SK-N-SH (cell line): ENCODE data around the gene TREM1. TPM values are rescaled to one million over a fixed set of nuclear protein-coding genes. Genes with fewer than 3 reads are reported as not detected.

Experiments
- CTCF ChIA-PET: fragments of 300-600, 350-600 bp; formaldehyde crosslinking; extraction: SDS; loops from one replicate; lab custom pipeline; 2021; lab: Yijun Ruan, JAX
- POLR2A ChIA-PET: fragments of 350-600 bp; sonication (Branson Sonifier 250); formaldehyde crosslinking; extraction: SDS; loops from one replicate; lab custom pipeline; 2020; ENCODE audit warnings: antibody characterized with exemption, inconsistent platforms; lab: Yijun Ruan, JAX
- DNase-seq: peaks from one replicate; pipeline ENCODE4 v3.0.0; 2012
- H2AFZ ChIP-seq: fragments of 200-600 bp; sonication (generic); 2 replicates; pipeline ENCODE4 v1.8.1; 2016; ENCODE audit warnings: antibody characterized with exemption, mild to moderate bottlenecking, low read depth
- H3F3A ChIP-seq: fragments of 200-600 bp; sonication (generic); replicated peaks from 2 replicates; pipeline ENCODE3; 2016; ENCODE audit warnings: antibody characterized with exemption, mild to moderate bottlenecking; ENCODE audit not compliant: insufficient read depth
- H3K27ac ChIP-seq, 2 experiments: fragments of 200-500 bp in 1 of 2; fragments of 200-600 bp in 1 of 2; sonication (Bioruptor generic) in 1 of 2; sonication (generic), shearing (Covaris generic) in 1 of 2; 2 replicates each; pipeline versions ENCODE4 v1.5.1 to v1.6.1; 2014 to 2016; ENCODE audit warnings: low read depth in 2 of 2, inconsistent platforms in 1 of 2, low read length in 1 of 2, mild to moderate bottlenecking in 1 of 2, mixed read lengths in 1 of 2
- H3K27me3 ChIP-seq: fragments of 200-600 bp; sonication (generic), shearing (Covaris generic); 2 replicates; pipeline ENCODE4 v1.6.1; 2016; ENCODE audit warnings: mixed run types; ENCODE audit not compliant: insufficient read depth
- H3K36me3 ChIP-seq, 2 experiments: fragments of 200-500 bp in 1 of 2; fragments of 200-600 bp in 1 of 2; sonication (Bioruptor generic) in 1 of 2; sonication (generic) in 1 of 2; replicated peaks in 1 of 2; 2 replicates each; pipeline versions ENCODE3 to v1.5.1; 2014 to 2016; ENCODE audit warnings: low read length in 1 of 2, mild to moderate bottlenecking in 1 of 2; ENCODE audit not compliant: insufficient read depth in 2 of 2, control insufficient read depth in 1 of 2
- H3K4me1 ChIP-seq, 2 experiments: fragments of 200-500 bp in 1 of 2; fragments of 200-600 bp in 1 of 2; sonication (Bioruptor generic) in 1 of 2; sonication (generic), shearing (Covaris generic) in 1 of 2; 2 replicates each; pipeline versions ENCODE4 v1.5.1 to v1.6.1; 2014 to 2016; ENCODE audit warnings: low read depth in 1 of 2, low read length in 1 of 2, mixed run types in 1 of 2; ENCODE audit not compliant: insufficient read depth in 2 of 2, control insufficient read depth in 1 of 2
- H3K4me2 ChIP-seq: fragments of 200-600 bp; sonication (generic), shearing (Covaris generic); 2 replicates; pipeline ENCODE4 v1.6.1; 2017; ENCODE audit warnings: mixed run types
- H3K4me3 ChIP-seq, 2 experiments: fragments of 200-500 bp in 1 of 2; fragments of 200-600 bp in 1 of 2; sonication (Bioruptor generic) in 1 of 2; sonication (generic), shearing (Covaris generic) in 1 of 2; 2 replicates each; pipeline versions ENCODE4 v1.5.1 to v1.8.1; 2014 to 2016; ENCODE audit warnings: low read depth in 2 of 2, inconsistent platforms in 1 of 2, low read length in 1 of 2, mild to moderate bottlenecking in 1 of 2, mixed read lengths in 1 of 2, moderate library complexity in 1 of 2
- H3K79me2 ChIP-seq: fragments of 200-600 bp; sonication (generic); 2 replicates; pipeline ENCODE4 v1.8.1; 2017; ENCODE audit warnings: mild to moderate bottlenecking; ENCODE audit not compliant: insufficient read depth
- H3K9ac ChIP-seq: fragments of 200-600 bp; sonication (generic); 2 replicates; pipeline ENCODE4 v1.6.1; 2017; ENCODE audit warnings: mixed run types
- H3K9me2 ChIP-seq: fragments of 200-600 bp; sonication (generic); 2 replicates; pipeline ENCODE4 v1.6.1; 2017; ENCODE audit warnings: mixed run types
- H3K9me3 ChIP-seq: fragments of 200-600 bp; sonication (generic); 2 replicates; pipeline ENCODE4 v1.6.1; 2017; ENCODE audit warnings: mixed run types, mild to moderate bottlenecking, moderate library complexity
- H4K20me1 ChIP-seq: fragments of 200-600 bp; sonication (generic); 2 replicates; pipeline ENCODE4 v1.6.1; 2017; ENCODE audit warnings: mild to moderate bottlenecking, mixed run types; ENCODE audit not compliant: insufficient read depth
- ELF1 ChIP-seq: IDR thresholded peaks from 2 replicates; pipeline ENCODE4 v1.4.0; 2012
- EP300 ChIP-seq, 2 experiments: IDR thresholded peaks; 2 replicates each; pipeline versions ENCODE4 v1.4.0 to v1.6.1; 2012; ENCODE audit warnings: borderline replicate concordance in 1 of 2, low read depth in 1 of 2, low read length in 1 of 2
- FOSL2 ChIP-seq: IDR thresholded peaks from 2 replicates; pipeline ENCODE4 v1.4.0; 2012; ENCODE audit warnings: low read depth, mild to moderate bottlenecking, moderate library complexity, borderline replicate concordance
- FOXJ3 ChIP-seq: sonication (generic); formaldehyde crosslinking; IDR thresholded peaks from 2 replicates; pipeline ENCODE4 v1.5.1; 2020; ENCODE audit warnings: mild to moderate bottlenecking, missing genetic modification reagents
- FOXM1 ChIP-seq: IDR thresholded peaks from 2 replicates; pipeline ENCODE4 v1.4.0; 2012; ENCODE audit warnings: low read depth, mild to moderate bottlenecking
- GABPA ChIP-seq: IDR thresholded peaks from 2 replicates; pipeline ENCODE4 v1.4.0; 2012; ENCODE audit warnings: low read depth, mild to moderate bottlenecking
- JUND ChIP-seq: IDR thresholded peaks from 2 replicates; pipeline ENCODE4 v1.4.0; 2012
- MEF2A ChIP-seq: IDR thresholded peaks from 2 replicates; pipeline ENCODE4 v1.4.0; 2012; ENCODE audit warnings: low read depth, borderline replicate concordance
- NRF1 ChIP-seq: IDR thresholded peaks from 2 replicates; pipeline ENCODE4 v1.6.1; 2012; ENCODE audit warnings: low read depth, mild to moderate bottlenecking, low read length
- RAD21 ChIP-seq: IDR thresholded peaks from 2 replicates; pipeline ENCODE4 v1.6.1; 2012; ENCODE audit warnings: mild to moderate bottlenecking, low read length
- SIN3A ChIP-seq: IDR thresholded peaks from 2 replicates; pipeline ENCODE4 v1.6.1; 2012; ENCODE audit warnings: low read depth, mild to moderate bottlenecking, low read length, moderate library complexity, borderline replicate concordance
- SMC3 ChIP-seq: IDR thresholded peaks from 2 replicates; pipeline ENCODE4 v1.6.1; 2012; ENCODE audit warnings: low read depth, low read length, improper control_type of control experiment
- TAF1 ChIP-seq: IDR thresholded peaks from 2 replicates; pipeline ENCODE4 v1.6.1; 2012; ENCODE audit warnings: low read depth, mild to moderate bottlenecking, low read length, moderate library complexity, borderline replicate concordance
- TEAD4 ChIP-seq: IDR thresholded peaks from 2 replicates; pipeline ENCODE4 v1.4.0; 2012; ENCODE audit warnings: mild to moderate bottlenecking, borderline replicate concordance; ENCODE audit not compliant: insufficient read depth
- WGBS: methylation state at CpG from one replicate; pipeline ENCODE4 v1.1.6; 2017; ENCODE audit warnings: low lambda C conversion rate; 5-methylcytosine and 5-hydroxymethylcytosine counted together
- polyA plus RNA-seq, 3 experiments: library from polyadenylated mRNA; depleted of rRNA; stranded (reverse); fragments of >200 nt; gene quantifications; 2 replicates each; pipeline ENCODE4 v1.2.3, GENCODE V29; 2012
- TF ChIP-seq, protein P1 (sequence below): fragments of 150-350 bp; IDR thresholded peaks from 2 replicates; pipeline ENCODE4 v1.6.1; 2016; ENCODE audit warnings: mild to moderate bottlenecking, low read depth, low read length
- TF ChIP-seq, protein P2 (sequence below): fragments of 200-600 bp; sonication (generic); IDR thresholded peaks from 2 replicates; pipeline ENCODE4 v1.6.1; 2017; ENCODE audit warnings: antibody characterized with exemption, mild to moderate bottlenecking, moderate library complexity

Gene TREM1
- polyA plus RNA-seq, 1 of the 3 experiments (the other 2 are of a cell fraction), result not detected

DNA sequence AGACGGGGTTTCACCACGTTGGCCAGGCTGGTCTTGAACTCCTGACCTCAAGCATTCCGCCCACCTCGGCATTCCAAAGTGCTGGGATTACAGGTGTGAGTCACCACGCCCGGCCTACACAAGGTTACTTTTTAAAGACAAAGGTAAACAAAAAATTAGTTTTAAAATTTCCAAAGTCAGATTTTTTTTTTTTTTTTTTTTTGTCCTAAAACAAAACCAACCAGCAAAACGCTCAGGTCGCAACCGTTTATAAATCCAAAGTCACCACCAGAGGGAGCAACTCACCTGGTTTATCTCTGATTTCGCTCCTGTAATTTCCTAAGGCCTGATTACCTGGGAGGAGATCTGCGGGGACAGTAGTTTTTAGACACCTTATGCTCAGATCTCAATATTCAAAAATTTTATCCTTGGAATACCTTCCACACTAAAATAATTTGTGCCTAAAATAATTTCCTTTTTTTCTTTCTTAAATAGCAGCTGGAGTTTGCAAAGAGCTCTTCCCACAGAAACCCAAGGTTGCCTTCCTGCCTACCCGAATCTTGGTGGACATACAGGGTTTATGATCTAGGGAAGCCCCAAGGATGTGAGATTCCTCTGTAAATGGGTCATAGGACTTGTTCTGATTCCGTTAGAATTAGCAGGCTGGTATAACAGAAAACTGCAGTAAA lies 19.8 kb upstream of the TREM1 start:
- CTCF ChIA-PET, result interaction anchor here (0.6 to 3.9 kb wide), 41 partner anchors 8 to 296 kb away, joined by 3 to 50 read pairs (median 4); partner anchors contain the start of genes NCR2 and TREM1
- Histone ChIP-seq H4K20me1 (no peaks in the 10 kb centered on the region), H3K4me2 (no peak overlapping the region), H3K4me3 (no peak overlapping the region), H3F3A (no peaks in the 10 kb centered on the region), H3K79me2 (no peaks in the 10 kb centered on the region), H3K27me3 (peaks cover 29% of the 10 kb centered on the region; the same call in 1 of the 2 replicates), H3K9ac (no peak overlapping the region), H3K4me1 (no peaks in the 10 kb centered on the region), H3K9me3 (no peaks in the 10 kb centered on the region), H2AFZ (no peak overlapping the region), H3K36me3 (no peaks in the 10 kb centered on the region), H3K27ac (no peak overlapping the region), H3K9me2 (no peaks in the 10 kb centered on the region)
- TF ChIP-seq RAD21 (peak; percentile 68), SIN3A (no peak), SMC3 (peak; percentile 52), JUND (no peak), ELF1 (no peak), NRF1 (no peak)
- TF ChIP-seq, protein P1, sequence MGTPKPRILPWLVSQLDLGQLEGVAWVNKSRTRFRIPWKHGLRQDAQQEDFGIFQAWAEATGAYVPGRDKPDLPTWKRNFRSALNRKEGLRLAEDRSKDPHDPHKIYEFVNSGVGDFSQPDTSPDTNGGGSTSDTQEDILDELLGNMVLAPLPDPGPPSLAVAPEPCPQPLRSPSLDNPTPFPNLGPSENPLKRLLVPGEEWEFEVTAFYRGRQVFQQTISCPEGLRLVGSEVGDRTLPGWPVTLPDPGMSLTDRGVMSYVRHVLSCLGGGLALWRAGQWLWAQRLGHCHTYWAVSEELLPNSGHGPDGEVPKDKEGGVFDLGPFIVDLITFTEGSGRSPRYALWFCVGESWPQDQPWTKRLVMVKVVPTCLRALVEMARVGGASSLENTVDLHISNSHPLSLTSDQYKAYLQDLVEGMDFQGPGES, result no peak
- TF ChIP-seq, protein P2, sequence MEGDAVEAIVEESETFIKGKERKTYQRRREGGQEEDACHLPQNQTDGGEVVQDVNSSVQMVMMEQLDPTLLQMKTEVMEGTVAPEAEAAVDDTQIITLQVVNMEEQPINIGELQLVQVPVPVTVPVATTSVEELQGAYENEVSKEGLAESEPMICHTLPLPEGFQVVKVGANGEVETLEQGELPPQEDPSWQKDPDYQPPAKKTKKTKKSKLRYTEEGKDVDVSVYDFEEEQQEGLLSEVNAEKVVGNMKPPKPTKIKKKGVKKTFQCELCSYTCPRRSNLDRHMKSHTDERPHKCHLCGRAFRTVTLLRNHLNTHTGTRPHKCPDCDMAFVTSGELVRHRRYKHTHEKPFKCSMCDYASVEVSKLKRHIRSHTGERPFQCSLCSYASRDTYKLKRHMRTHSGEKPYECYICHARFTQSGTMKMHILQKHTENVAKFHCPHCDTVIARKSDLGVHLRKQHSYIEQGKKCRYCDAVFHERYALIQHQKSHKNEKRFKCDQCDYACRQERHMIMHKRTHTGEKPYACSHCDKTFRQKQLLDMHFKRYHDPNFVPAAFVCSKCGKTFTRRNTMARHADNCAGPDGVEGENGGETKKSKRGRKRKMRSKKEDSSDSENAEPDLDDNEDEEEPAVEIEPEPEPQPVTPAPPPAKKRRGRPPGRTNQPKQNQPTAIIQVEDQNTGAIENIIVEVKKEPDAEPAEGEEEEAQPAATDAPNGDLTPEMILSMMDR, result peak; percentile 74
- WGBS, result 4% methylated on average over 13 of the region's 13 CpGs
- DNase-seq, result peak; percentile 54
- POLR2A ChIA-PET, result no interaction called here

DNA sequence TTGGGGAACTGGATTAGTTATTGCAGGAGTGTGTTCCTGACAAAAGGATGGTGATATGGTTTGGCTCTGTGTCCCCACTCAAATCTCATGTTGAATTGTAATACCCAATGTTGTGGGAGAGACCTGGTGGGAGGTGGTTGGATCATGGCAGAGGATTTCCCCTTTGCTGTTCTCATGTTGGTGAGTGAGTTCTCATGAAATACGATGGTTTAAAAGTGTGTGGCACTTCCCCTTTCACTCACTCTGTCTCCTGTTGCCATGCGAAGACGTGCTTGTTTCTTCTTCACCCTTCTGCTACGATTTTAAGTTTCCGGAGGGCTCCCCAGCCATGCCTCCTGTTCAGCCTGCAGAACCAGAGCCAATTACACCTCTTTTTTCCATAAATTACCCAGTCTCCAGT lies 16.2 kb upstream of the TREM1 start:
- ChIA-PET CTCF (no interaction called here), POLR2A (no interaction called here)
- Histone ChIP-seq H3K4me3 (no peak overlapping the region), H3K9me3 (no peaks in the 10 kb centered on the region), H3K4me1 (no peaks in the 10 kb centered on the region), H3K27ac (no peak overlapping the region), H3K4me2 (no peak overlapping the region), H3F3A (no peaks in the 10 kb centered on the region), H3K9ac (no peak overlapping the region), H2AFZ (no peak overlapping the region), H3K9me2 (no peaks in the 10 kb centered on the region), H3K36me3 (no peaks in the 10 kb centered on the region), H4K20me1 (no peaks in the 10 kb centered on the region), H3K79me2 (no peaks in the 10 kb centered on the region)
- WGBS, result 8% methylated on average over 5 of the region's 5 CpGs
- DNase-seq, result no peak
- TF ChIP-seq EP300 (IDR thresholded peaks at IDR 0.05; ENCODE audit: borderline replicate concordance in 1 of 2, low read depth in 1 of 2, low read length in 1 of 2) (no peak), JUND (no peak), FOXJ3 (no peak), FOXM1 (no peak), GABPA (no peak), TEAD4 (no peak), TAF1 (no peak), ELF1 (no peak), MEF2A (no peak), NRF1 (no peak), FOSL2 (no peak)
- TF ChIP-seq, all 33 proteins: peak for 0
- H3K27me3 ChIP-seq, result 0 out of 2 replicates have a peak, but pooled peaks cover 5% of the 10 kb centered on the region
